NCI-H748 (cell line): ENCODE data around the gene SMNDC1.

Experiments
- DNase-seq: peaks from one replicate; lab custom pipeline; 2025; ENCODE audit not compliant: unreplicated experiment; lab: John Stamatoyannopoulos, UW

The SMNDC1 gene

GRCh38 chr10:110330675-110331074, 26.0 kb upstream of the SMNDC1 start:
- no peak for DNase-seq

- no peak for DNase-seq
These were observed 22.7 kb upstream of the SMNDC1 start for GRCh38 chr10:110327262-110327914.

GRCh38 chr10:110326351-110327032, 21.8 kb upstream of the SMNDC1 start:
- DNase-seq, result no peak

GRCh38 chr10:110324805-110325280, 20.1 kb upstream of the SMNDC1 start:
- no peak for DNase-seq

- DNase-seq, result no peak
These were observed 19.6 kb upstream of the SMNDC1 start for GRCh38 chr10:110324201-110324804.

- DNase-seq, result no peak
These were observed 18.8 kb upstream of the SMNDC1 start for GRCh38 chr10:110323503-110323902.

- no peak for DNase-seq
These were observed 17.3 kb upstream of the SMNDC1 start for GRCh38 chr10:110321869-110322620.

- DNase-seq, result no peak
These were observed 13.4 kb upstream of the SMNDC1 start for GRCh38 chr10:110317866-110318850.

- DNase-seq, result no peak
These were observed 9.0 kb upstream of the SMNDC1 start for GRCh38 chr10:110313674-110314073.

- no peak for DNase-seq
These were observed 7.5 kb upstream of the SMNDC1 start for GRCh38 chr10:110312206-110312605.

- peak; percentile 43 for DNase-seq
These were observed 6.7 kb upstream of the SMNDC1 start for GRCh38 chr10:110311357-110311949.

- no peak for DNase-seq
These were observed 6.0 kb upstream of the SMNDC1 start for GRCh38 chr10:110310741-110311140.

- no peak for DNase-seq
These were observed 3.1 kb upstream of the SMNDC1 start for GRCh38 chr10:110307805-110308204.

GRCh38 chr10:110306452-110306768, 1.7 kb upstream of the SMNDC1 start:
- DNase-seq, result no peak

- DNase-seq, result peak; percentile 59
These were observed 1.2 kb upstream of the SMNDC1 start for GRCh38 chr10:110305767-110306451.

- DNase-seq, result peak; percentile 53
These were observed 333 bp downstream of the SMNDC1 start for GRCh38 chr10:110304394-110304779.

- DNase-seq, result no peak
These were observed 1.0 kb downstream of the SMNDC1 start for GRCh38 chr10:110303681-110304080.

GRCh38 chr10:110300486-110300986, 4.2 kb downstream of the SMNDC1 start:
- DNase-seq, result no peak

- DNase-seq, result no peak
These were observed 7.8 kb downstream of the SMNDC1 start for GRCh38 chr10:110296966-110297365.
